ENCODE results near the gene PPP3CA. TPM values are rescaled to one million over a fixed set of nuclear protein-coding genes. Genes with fewer than 3 reads are reported as not detected.

Gene PPP3CA
- total RNA-seq, 1 donor, result 26.7 TPM

DNA sequence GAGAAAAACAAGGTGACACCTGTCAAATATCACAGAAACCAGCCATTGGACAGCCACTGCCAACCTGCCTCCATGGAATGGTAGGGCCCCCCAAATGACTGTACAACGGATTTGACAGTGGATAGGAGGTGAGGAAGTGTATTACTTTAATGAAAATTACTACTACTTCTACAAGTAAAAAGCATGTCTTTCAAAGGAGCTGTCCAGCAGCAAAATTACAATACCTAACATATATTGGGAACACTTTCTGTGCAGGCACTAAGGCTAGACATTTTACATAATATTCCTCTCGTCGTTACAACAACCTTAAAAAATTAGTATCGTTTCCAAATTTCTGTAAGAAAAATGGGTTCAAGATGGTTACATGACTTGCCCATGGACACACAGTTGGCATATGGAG is 14.9 kb downstream of the PPP3CA start:
- no peak for DNase-seq (ENCODE audit: low read depth in 2 of 3, low spot score in 2 of 3)

DNA sequence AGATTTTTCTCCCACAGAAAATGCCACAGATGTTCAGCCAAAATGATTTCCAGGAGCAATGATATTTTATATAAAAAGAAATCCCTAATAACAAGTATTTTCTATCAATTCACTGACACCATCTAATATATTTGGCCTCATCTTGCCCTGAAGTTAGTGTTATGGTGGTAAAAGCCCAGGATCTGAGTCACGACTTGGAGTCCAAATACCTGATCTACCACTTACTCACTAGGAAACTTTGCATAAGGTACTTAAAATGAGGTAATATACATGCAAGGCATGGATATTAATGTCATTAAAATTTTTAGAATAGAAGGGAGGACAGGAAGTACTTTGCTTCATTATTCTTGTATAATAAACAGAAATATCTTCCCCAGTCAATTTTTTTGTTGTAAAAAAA is 16.3 kb downstream of the PPP3CA start:
- no peak for DNase-seq (ENCODE audit: low read depth in 2 of 3, low spot score in 2 of 3)

- DNase-seq (ENCODE audit: low read depth in 2 of 3, low spot score in 2 of 3), result no peak
Measured at GRCh38 chr4:101329592-101329991, 17.7 kb downstream of the PPP3CA start.

- DNase-seq (ENCODE audit: low read depth in 2 of 3, low spot score in 2 of 3), result peak in 2 of 3 donors; percentile 23 to 37
Measured at GRCh38 chr4:101328063-101328602, 19.2 kb downstream of the PPP3CA start.

DNA sequence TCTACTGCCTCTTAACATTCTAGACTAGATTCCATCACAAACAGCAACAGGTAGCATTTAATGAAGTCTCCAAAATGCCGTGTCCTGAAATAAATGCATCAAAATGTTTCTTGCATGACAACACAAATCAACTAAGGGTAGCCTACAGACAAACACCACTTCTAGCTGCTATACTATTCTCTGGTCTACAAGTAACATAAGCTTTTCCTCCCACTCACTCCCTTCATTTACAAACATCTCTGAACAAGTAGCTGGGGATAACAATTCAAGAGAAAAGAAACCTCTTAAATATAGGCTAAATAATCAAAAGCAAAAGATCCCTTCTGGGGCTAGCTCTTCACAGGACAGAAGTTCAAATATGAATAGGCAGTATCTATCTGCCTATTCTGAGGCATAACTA is 20.8 kb downstream of the PPP3CA start:
- no peak for DNase-seq (ENCODE audit: low read depth in 2 of 3, low spot score in 2 of 3)

DNA sequence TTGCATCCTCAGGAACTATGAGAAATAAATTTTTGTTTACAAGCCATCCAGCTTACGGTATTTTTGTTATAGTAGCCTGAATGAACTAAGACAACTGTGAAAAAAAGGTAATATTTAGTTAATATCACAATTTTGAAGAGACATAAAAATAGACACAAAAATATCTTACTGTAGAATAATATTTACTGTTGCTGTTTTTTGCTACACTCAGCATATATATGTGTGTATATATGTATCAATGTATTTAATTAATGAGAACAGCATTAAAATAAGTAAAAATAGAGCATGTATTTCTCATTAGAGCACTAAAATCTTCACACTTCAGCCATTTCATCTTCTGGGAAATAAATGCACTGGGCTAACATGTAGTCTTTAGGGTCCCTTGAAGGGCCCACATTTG is 24.6 kb downstream of the PPP3CA start:
- no peak for DNase-seq (ENCODE audit: low read depth in 2 of 3, low spot score in 2 of 3)

- DNase-seq (ENCODE audit: low read depth in 2 of 3, low spot score in 2 of 3), result no peak
Measured at GRCh38 chr4:101321481-101322042, 25.8 kb downstream of the PPP3CA start.

- no peak for DNase-seq (ENCODE audit: low read depth in 2 of 3, low spot score in 2 of 3)
Measured at GRCh38 chr4:101315786-101316185, 31.5 kb downstream of the PPP3CA start.

- no peak for DNase-seq (ENCODE audit: low read depth in 2 of 3, low spot score in 2 of 3)
Measured at GRCh38 chr4:101315041-101315440, 32.3 kb downstream of the PPP3CA start.

DNA sequence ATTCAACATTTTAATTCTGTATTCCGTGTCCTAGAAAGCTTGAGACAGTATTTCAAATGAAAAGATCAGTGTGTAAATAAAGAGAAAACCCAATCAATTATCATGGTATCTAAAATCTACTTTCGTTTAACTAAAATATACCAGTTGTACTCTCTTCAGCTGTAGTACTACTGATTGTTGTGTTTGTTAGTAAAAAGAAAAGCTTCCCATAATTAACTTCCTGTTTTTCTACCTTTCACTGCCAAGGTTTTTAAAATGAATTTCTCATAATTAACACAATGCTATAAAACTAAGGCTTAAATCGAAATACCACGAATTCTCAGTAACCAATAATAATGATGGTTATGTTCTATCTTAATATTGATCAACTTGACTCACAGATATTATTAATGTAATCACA is 37.4 kb downstream of the PPP3CA start:
- DNase-seq (ENCODE audit: low read depth in 2 of 3, low spot score in 2 of 3), result peak in 1 of 3 donors; percentile 28

DNA sequence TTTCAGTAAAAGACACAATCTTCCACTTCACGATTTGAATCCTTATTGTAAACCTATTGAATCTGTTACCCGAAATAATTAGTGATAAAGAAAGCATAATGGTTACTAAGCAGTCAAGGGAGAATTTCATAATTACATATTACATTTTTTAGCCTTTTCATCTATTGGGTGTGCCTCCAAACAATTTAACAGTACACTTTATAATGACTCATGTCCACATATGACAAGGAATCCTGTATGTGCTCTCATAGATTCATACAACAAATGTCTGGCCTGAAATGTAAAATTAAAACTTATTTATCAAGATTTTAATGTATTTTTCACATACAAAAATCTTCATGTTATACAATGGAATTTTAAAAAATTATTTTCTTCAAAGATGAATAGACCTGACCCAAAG is 39.4 kb downstream of the PPP3CA start:
- DNase-seq (ENCODE audit: low read depth in 2 of 3, low spot score in 2 of 3), result no peak

- no peak for DNase-seq (ENCODE audit: low read depth in 2 of 3, low spot score in 2 of 3)
Measured at GRCh38 chr4:101306764-101307615, 40.3 kb downstream of the PPP3CA start.

DNA sequence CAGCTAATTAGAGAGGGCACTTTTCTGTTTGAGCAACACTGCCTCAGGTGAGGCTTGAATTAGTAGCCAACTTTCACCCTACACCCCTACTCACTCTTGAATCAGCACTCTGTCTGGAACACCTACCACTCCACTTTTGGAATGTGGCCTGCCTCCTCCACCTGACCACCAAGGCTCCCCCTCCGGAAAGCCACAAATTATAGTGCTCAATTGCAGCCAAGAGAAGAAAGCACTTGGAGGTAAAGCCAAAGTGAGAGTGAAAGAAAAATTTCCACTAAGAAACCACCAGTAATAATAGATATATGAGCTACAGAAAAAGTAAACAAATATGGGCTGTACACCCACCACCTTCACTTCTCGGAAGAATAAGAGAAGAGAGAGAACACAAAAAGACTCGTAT is 41.1 kb downstream of the PPP3CA start:
- DNase-seq (ENCODE audit: low read depth in 2 of 3, low spot score in 2 of 3), result peak in 1 of 3 donors; percentile 42

DNA sequence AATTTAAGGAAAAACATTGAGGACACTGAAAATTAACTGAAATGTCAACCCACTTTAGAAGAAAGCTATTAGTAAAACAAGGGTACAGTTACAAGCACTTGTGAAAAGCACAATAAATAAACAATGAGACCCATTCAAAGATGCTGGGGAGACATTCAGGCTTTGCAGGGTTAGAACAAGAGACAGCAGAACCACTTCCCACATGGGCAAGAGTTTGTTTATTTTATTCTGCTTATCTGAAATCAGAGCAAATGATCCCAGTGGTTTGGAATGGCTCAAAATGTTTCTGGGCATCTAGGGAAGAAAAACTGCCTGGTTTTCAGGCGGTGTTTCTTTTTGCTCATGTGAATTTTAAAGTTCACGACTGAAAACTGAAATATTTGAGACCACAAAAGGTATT is 42.4 kb downstream of the PPP3CA start:
- no peak for DNase-seq (ENCODE audit: low read depth in 2 of 3, low spot score in 2 of 3)

GRCh38 chr4:101299899-101300540 is 47.3 kb downstream of the PPP3CA start:
- no peak for DNase-seq (ENCODE audit: low read depth in 2 of 3, low spot score in 2 of 3)

GRCh38 chr4:101299021-101299420 is 48.3 kb downstream of the PPP3CA start:
- DNase-seq (ENCODE audit: low read depth in 2 of 3, low spot score in 2 of 3), result no peak

DNA sequence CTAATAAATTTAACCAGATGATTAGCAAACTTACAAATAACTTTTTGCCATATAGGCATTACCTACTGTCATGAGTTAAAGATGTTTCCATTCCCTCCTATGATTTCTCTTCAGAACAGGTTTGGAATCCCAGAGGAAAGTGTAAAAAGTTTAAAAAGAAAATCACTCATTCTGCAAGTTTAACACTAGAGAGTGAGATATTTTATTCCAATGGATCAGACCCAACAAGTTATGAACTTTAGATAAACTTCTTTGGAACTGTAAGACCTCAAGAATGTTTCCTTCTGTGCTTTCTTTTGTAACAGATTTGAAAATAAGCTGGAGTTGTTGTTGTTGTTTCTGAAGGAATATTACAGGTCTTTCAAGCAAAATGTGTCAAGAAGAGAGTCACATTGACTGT is 51.6 kb downstream of the PPP3CA start:
- DNase-seq (ENCODE audit: low read depth in 2 of 3, low spot score in 2 of 3), result no peak

DNA sequence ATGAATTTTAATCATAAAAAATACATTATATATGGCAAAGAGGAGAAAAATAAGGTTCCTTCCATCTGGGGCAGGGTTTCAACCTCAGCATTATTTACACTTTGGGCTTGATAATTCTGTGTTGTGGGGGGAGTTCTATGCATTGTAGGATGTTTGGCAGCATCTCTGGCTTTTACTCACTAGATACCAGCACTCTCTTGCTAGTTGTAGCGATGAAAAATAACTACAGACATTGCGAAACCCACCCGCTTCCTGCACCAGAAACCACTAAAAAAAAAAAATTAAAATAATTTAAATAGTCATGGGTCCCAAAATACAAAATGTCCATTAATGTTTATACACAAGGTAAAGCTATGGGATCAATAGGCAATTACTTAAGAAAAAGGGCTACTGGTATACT is 52.7 kb downstream of the PPP3CA start:
- DNase-seq (ENCODE audit: low read depth in 2 of 3, low spot score in 2 of 3), result no peak

- DNase-seq (ENCODE audit: low read depth in 2 of 3, low spot score in 2 of 3), result no peak
Measured at GRCh38 chr4:101292901-101293300, 54.4 kb downstream of the PPP3CA start.

DNA sequence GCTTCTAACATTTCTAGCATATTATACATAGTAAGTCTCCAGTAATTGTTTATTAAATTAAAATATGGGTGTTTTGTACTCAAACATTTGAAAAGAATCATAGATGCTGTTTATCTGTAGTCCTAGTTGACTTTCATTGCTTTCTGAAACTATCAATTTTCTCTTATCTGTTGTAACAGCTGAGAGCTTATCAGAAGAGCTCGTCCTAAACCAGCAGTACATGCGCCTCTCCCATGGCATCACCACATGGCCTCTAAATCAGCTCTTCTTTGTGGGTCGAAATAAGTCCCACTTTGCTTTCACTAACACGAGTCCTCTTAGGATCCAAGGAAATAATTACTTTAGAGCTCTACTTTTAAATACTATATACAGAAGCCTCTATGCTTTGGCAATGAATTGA is 55.1 kb downstream of the PPP3CA start:
- no peak for DNase-seq (ENCODE audit: low read depth in 2 of 3, low spot score in 2 of 3)

GRCh38 chr4:101291198-101291597 is 56.1 kb downstream of the PPP3CA start:
- DNase-seq (ENCODE audit: low read depth in 2 of 3, low spot score in 2 of 3), result no peak

- no peak for DNase-seq (ENCODE audit: low read depth in 2 of 3, low spot score in 2 of 3)
Measured at GRCh38 chr4:101290654-101291053, 56.7 kb downstream of the PPP3CA start.
